Myocyte (in vitro differentiated cells): ENCODE results near the gene PEX7. TPM values are rescaled to one million over a fixed set of nuclear protein-coding genes. Genes with fewer than 3 reads are reported as not detected.
A peak's percentile ranks its signal among the peaks of the same experiment; 100 is the strongest.
"Not testable (repeated sequence)": the region's sequence is repeated elsewhere in the genome, so short reads cannot be mapped to it uniquely, and the experiment has no call there.

Experiments
- DNase-seq: peaks from one replicate; pipeline ENCODE4 v3.0.0-alpha.2; 2012; ENCODE audit warnings: low read depth
- total RNA-seq: library from RNA; depleted of rRNA; stranded (reverse); fragments of >200 nt; gene quantifications from 2 replicates; pipeline ENCODE4 v1.2.3, GENCODE V29; 2014

Gene PEX7
- total RNA-seq, 1 donor from 2014 or later: 13.7 TPM

DNA sequence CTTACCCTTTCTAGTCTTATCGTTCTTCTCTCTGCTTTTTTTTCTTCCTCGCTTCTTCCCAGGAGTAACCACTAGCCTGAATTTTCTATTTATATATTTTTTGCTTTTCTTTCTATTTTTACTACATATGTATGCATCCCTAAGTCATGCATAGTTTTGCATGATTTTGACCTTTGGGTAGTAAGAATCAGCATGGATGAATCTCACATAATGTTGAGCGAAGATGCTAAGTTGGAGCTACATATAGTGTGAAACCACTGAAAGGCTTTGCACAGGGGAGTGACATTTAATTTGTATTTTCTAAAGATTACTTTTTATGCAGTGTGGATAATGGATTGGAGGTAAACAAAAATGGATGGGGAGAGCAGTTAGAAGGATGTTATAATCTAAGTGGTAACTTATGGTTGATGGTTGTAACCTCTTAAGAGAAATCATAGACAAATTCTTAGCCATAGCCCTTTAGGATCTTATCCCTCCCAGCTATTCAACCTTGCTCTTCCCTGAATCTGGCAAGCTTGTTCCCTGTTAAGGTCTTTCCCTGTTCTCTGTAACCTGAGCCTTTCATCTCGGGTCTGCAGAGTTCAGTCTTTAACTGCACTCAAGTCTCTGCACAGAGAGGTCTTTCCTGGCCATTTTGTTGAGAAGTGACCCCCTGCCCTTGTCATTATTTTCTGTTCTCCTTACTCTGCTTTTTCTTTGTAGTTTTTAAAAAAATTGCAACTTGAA lies 18.0 kb downstream of the PEX7 start:
- DNase-seq: no peak

DNA sequence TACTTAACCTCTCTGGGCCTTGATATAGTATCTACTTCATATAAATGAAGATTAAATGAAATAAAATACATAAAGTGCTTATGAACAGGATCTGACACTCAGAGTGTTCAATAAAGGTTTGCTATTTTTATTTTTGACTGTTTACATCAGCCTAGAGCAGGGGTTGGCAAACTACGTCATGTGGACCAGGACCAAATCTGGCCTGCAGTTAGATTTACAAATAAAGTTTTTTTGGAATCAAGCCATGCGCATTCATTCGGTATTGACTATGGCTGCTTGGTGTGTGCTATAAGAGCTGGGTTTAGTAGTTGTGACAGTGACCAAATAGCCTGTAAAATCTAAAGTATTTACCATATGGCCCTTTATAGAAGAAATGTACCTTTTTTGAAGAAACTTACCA lies 20.8 kb downstream of the PEX7 start:
- no peak for DNase-seq

DNA sequence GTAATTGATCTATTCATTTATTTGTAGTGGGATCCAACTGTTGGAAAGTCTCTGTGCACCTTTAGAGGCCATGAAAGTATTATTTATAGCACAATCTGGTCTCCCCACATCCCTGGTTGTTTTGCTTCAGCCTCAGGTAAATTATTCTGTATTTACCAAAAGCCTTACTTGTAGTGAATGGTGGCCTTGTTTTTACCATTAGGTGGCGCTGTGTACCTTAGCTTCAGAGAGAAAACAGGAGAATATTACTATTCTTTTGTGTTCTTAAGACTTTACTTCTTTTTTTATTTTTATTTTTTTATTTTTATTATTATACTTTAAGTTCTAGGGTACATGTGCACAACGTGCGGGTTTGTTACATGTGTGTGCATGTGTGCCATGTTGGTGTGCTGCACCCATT lies 23.7 kb downstream of the PEX7 start:
- peak; percentile 57 for DNase-seq

DNA sequence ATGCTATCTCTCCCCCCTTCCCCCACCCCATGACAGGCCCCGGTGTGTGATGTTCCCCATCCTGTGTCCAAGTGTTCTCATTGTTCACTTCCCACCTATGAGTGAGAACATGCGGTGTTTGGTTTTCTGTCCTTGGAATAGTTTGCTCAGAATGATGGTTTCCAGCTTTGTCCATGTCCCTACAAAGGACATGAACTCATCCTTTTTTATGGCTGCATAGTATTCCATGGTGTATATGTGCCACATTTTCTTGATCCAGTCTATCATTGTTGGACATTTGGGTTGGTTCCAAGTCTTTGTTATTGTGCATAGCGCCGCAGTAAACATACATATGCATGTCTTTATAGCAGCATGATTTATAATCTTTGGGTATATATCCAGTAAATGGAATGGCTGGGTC lies 24.1 kb downstream of the PEX7 start:
- DNase-seq: not testable (repeated sequence)

DNA sequence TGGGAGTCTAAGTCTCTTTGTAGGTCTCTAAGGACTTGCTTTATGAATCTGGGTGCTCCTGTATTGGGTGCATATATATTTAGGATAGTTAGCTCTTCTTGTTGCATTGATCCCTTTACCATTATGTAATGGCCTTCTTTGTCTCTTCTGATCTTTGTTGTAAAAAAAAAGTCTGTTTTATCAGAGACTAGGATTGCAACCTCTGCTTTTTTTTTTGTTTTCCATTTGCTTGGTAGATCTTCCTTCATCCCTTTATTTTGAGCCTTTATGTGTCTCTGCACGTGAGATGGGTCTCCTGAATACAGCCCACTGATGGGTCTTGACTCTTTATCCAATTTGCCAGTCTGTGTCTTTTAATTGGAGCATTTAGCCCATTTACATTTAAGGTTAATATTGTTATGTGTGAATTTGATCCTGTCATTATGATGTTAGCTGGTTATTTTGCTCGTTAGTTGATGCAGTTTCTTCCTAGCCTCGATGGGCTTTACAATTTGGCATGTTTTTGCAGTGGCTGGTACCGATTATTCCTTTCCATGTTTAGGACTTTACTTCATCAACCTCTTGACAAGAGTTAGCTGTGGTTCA lies 27.7 kb downstream of the PEX7 start:
- DNase-seq: not testable (repeated sequence)

DNA sequence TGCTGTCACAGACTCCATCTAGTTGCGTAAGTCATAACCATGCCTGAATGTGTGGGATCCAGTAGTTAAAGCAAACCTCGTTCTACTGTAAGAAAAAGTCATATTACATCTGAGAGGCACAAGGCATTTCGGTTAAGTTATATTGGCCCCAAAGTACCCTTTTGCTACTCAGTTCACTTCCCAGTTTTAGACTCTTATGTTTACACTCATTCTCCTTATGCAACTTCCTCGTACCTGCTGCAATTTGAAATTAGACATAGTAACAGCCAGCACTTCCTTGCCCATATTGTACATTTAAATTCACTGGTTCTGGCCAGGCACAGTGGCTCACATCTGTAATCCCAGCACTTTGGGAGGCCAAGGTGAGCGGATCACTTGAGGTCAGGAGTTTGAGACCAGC lies 37.0 kb downstream of the PEX7 start:
- DNase-seq: no peak

DNA sequence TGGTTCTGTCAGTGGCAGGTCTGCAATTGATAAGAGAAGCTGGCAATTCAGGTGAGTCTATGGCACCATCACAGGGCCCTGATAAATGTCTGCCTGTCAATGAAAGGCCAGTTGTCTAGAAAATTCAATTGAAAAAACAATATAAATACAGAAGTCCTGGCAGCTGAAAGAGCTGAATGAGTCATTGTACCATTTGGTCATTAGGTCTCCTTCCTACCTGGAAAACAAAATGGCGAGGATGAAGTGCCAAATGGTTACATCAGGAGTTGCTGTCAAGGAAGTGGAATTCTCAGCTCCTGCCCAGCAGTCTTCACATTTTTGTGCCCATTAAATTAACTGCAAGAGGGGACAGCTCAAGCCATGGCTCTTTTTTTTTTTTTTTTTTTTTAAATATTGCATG lies 37.7 kb downstream of the PEX7 start:
- DNase-seq: no peak

DNA sequence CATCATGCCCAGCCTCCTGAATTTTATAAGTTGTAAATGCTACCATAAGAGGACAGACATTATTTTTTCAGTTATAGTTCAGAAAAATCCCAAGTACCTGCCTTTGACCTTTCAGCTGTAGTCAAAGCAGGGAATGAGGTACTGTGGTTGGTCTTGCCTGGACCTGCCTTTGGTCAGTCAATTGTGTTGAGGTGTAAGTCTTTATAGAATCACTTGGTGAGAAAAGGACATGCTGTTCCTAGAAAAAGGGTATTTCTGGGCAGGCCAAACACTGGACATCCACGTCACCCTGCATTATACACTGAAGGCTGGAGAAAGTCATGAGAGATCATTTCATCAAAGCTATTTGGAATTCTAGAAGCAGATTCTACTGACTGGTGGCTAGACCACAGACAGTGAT lies 40.3 kb downstream of the PEX7 start:
- DNase-seq: no peak

DNA sequence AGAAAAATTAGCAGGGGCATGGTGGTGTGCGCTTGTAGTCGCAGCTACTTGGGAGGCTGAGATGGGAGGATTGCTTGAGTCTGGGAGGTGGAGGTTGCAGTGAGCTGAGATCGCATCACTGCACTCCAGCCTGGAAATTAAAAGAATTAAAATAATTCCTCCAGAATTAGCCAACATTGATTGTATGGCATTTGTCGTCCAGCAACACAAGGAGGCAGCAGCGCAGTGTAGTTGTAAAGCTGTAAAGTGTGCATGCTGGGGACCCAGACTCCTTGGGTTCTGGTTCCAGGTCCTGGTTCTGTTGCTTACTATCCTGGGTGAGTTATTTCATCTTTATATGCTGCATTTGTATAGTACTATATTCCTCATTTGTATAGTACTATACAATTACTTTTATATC lies 41.4 kb downstream of the PEX7 start:
- DNase-seq: no peak

DNA sequence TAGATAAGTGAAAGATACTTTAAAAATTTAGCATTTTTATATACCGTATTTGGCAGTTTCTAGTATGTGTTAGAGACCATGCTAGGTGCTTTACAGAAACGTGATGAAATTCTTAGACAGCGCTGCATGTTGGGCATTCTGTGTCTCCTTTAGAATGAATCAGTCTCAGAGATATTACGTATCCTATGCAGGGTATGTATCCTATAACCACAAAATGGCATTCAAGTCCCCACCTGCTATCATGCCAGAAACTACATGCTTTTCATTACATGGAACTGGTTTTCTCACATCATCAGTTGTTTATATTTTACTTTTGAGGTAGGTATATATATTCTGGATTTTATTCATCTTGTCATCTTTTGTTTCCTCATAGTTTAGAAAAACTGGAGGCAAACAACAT lies 42.3 kb downstream of the PEX7 start:
- no peak for DNase-seq

DNA sequence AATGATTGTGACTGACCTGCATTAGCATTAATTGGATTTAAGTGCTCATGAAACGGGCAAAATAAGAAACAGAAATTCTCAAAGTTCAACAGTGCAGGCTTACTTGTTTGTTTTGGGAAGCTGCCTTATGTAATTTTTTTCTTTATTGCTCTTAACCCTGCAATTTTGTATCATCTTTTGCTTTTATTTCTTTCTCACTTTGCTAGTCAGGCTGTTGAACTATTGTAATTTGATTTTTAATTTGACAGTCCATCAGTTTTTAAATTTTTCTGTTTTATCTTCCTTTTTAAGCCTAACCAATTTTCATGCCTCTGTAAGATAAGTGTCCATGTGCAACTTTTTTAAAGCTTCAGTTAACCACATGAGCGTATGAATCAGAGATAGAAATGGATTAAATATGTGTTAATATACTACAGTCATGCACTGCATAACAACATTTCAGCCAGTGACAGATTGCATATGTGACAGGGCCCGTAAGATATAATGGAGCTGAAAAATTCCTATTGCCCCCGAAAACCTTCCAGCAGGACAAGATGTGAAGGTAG lies 44.6 kb downstream of the PEX7 start:
- DNase-seq: no peak

DNA sequence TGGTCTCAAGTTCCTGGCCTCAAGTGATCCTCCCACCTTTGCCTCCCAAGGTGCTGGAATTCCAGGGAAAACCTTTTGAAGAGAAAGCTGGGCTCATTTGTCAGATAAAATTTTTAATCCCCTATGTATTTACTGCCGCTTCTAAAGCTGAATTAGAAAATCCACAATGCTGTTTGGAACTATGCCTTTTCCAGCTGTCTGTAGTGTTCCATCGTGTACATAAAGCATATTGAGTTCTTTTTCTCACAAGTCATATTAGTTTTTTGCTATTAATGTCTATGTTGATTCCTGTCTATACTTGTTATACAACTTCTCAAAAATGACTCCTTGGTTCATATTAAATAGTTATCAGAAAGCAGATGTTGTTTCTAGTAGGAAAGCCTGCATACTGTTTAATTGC lies 47.1 kb downstream of the PEX7 start:
- no peak for DNase-seq

DNA sequence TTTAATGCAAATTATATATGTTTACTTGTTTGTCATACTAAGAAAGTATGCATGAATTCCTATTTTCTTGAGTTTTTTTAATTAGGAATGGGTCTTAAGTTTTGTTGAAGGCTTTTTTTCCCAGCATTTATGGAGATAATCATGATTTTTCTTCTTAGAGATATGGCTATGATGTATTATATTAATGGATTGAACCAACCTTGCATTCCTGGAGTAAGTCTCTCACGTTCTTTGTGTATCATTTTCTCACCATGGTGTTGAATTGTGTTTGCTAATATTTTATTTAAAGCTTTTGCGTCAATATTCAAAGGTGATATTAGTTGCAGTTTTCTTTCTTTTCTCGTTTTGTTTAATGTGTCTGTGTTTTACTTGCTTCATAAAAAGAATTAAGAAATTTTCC lies 51.4 kb downstream of the PEX7 start:
- peak; percentile 37 for DNase-seq

DNA sequence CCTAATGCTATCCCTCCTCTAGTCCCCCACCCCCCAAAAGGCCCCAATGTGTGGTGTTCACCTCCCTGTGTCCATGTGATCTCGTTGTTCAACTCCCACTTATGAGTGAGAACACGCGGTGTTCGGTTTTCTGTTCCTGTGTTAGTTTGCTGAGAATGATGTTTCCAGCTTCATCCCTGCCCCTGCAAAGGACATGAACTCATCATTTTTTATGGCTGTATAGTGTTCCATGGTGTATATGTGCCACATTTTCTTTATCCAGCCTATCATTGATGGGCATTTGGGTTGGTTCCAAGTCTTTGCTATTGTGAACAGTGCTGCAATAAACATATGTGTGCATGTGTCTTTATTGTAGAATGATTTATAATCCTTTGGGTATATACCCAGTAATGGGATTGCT lies 54.1 kb downstream of the PEX7 start:
- DNase-seq: not testable (repeated sequence)

DNA sequence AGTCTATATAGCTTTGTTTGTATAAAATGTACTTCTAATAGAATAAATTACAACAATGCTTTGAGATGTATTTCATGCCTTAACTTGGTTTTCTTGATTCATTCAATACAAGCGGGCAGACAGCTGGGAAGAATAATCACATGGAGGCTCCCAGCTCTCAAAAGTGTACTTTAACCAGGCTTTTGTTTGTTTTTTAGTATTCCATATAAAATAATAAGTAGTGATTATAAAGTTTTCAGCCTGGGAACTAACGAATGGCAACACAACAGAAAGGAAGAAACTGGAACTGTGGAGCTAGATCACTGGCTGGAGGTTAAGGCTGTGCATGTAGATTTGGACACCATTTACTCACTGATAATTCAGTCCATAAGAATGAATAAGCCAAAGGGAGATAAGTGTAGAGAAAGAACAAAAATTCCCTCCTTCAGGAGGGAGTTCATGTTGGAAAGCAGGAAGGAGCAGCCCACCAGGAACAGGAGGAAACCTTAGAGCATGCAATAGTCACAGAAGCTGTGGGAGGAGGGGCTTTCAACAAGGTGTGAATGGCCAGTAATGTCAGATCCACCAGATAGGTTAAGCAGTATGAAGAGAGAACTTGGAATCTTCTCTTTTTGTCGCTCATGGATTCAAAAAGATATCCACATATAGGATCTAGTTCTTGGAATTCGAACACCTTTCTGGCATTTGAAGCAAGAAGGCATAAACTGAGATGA lies 58.5 kb downstream of the PEX7 start:
- DNase-seq: no peak

DNA sequence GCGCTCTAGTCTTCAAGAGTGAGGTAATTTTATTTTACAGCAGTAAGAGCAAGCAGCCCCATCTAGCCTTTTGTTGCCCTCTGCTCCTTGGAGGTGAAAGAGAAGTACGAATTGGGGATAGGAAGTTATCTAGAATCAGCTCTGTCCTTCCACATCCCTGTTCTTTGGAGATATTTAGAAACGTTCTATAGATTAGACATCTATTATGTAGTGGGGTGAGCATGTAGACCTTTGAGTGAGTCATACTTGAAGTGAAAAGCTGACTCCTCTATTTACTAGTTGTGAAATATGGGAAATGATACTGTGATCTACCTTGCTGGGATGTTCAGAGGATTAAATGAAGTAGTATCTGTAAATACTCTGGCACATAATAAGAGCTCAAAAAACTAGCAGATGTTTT lies 63.7 kb downstream of the PEX7 start:
- DNase-seq: no peak

DNA sequence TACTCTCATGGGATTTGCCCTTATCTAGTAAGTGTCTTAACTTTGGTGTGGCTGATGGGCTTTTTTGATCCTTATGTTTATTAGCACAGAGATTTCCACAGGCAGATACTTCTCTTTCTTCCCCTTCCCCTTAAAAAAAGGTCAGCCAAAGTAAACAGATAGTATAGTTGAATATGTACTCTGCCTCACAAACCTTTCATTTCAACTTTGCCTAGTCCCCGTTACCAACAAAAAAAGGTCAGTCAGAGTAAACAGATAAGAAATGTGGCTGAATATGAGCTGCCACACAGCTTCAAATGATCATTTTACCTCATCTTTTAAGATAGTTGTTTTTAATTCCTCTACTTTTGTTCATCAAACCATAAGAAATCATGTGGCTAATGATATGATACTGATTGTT lies 65.6 kb downstream of the PEX7 start:
- DNase-seq: no peak

DNA sequence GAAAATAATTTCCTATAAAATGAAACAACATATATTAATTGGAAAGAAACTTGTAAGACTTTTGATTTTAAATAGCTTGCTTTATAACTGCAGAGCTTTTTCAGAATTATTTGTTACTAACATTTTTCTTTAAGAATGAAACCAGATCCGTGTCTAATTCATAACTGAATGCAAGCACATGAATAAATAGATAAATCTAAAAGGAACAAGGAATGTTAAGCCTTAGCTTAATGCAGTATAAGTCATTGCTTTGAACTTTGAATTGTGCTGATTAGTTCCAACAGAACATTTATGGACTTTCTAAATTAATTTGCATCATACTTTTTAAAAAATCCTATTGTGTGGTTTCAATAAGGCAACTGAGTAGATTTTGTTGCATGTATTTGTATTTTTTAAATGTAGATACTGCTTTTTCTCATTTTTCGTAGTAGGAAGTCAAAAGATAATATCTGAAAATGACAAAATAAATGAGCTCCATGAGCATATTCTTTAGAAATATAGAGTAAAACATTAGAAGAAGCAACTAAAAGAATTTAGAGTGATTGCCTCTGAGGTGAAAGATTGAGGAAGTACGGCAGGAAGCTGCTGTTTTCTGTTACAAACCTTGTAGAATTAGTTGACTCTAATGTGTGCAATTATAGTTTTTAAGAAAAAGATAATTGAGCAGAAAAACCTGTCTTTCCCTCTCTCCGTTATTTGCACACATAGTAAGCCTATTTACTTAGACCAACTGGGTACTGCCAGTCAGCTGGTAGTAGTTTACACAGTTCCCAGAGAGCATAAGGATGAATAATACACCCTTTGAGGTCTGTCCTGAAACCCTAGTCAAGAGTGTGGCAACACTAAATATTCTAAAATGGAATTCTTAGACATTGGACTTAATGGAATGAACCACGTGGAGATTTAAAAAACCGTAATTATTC lies 67.1 kb downstream of the PEX7 start:
- no peak for DNase-seq

DNA sequence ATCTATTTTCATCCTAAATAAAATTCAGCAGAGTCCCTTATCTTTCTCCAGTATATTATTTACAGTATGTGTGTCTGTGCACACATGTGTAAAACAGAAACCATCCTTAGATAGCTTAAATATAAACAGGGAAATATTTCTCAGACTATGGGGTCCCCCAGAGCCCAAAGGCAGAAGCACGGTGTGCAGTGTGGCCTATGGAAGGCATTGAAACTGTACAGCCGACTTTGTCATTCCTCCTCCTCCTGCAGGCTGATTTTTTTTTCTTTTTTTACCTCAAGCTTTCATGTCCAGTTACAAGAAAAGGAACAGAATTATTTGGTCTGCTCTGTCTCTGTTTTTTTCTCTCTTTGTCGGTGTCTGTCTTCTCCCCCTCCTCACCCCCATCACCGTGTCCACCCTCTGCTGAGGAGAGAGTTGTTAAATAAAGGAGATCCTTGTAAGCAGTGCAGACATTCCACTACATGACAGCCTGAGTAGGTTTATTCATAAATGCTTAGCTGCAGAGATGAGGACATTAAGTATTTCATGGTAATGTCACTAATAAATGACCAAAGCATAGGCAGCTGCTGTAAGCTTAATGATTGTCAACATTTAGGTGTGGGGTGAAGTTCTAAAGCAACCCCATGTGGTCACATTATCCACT lies 67.9 kb downstream of the PEX7 start:
- no peak for DNase-seq

DNA sequence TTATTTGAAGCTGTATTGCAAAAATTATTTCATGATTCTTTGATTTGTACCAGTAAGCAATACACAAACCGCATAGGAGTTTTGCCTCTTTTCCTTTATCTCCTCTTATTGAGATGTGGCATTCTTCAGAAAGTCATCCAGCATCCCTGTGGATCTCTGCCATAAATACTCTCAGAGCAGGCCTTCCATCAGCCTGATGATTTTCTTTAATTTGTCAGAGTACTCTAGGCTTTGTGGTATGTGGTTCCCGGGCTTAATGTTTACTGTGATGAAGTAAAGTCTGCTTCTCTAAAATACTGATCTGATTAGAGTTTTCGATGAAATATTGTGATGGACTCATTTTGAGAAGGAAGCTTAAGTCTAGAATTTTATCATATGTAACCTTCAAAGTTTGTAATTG lies 68.6 kb downstream of the PEX7 start:
- DNase-seq: no peak

DNA sequence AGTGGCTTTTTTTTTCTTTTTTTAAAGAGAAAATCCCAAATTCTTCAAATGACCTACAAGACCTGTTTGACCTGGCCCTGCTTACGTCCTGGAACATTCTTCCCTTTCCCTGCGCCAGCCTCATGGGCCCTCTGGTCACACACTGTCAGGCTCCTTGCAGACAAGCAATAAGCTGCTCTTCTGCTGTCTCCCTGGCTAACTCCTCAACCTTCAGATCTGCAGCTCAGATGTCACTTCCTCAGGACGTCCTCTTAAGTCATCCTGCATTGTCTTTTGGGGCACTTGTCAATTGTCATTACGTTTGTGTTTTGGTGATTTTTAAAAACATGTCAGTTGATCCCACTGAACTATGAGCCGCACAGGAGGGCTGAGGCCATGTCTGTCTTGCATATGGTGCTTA lies 70.8 kb downstream of the PEX7 start:
- no peak for DNase-seq
